SK-N-SH (cell line): ENCODE results near the gene TLR4. TPM values are rescaled to one million over a fixed set of nuclear protein-coding genes. Genes with fewer than 3 reads are reported as not detected.

Experiments
- CTCF ChIA-PET: fragments of 300-600, 350-600 bp; formaldehyde crosslinking; extraction: SDS; loops from one replicate; lab custom pipeline; 2021; lab: Yijun Ruan, JAX
- POLR2A ChIA-PET: fragments of 350-600 bp; sonication (Branson Sonifier 250); formaldehyde crosslinking; extraction: SDS; loops from one replicate; lab custom pipeline; 2020; ENCODE audit warnings: antibody characterized with exemption, inconsistent platforms; lab: Yijun Ruan, JAX
- DNase-seq: peaks from one replicate; pipeline ENCODE4 v3.0.0; 2012
- H2AFZ ChIP-seq: fragments of 200-600 bp; sonication (generic); 2 replicates; pipeline ENCODE4 v1.8.1; 2016; ENCODE audit warnings: antibody characterized with exemption, mild to moderate bottlenecking, low read depth
- H3F3A ChIP-seq: fragments of 200-600 bp; sonication (generic); replicated peaks from 2 replicates; pipeline ENCODE3; 2016; ENCODE audit warnings: antibody characterized with exemption, mild to moderate bottlenecking; ENCODE audit not compliant: insufficient read depth
- H3K27ac ChIP-seq, 2 experiments: fragments of 200-500 bp in 1 of 2; fragments of 200-600 bp in 1 of 2; sonication (Bioruptor generic) in 1 of 2; sonication (generic), shearing (Covaris generic) in 1 of 2; 2 replicates each; pipeline versions ENCODE4 v1.5.1 to v1.6.1; 2014 to 2016; ENCODE audit warnings: low read depth in 2 of 2, inconsistent platforms in 1 of 2, low read length in 1 of 2, mild to moderate bottlenecking in 1 of 2, mixed read lengths in 1 of 2
- H3K27me3 ChIP-seq: fragments of 200-600 bp; sonication (generic), shearing (Covaris generic); 2 replicates; pipeline ENCODE4 v1.6.1; 2016; ENCODE audit warnings: mixed run types; ENCODE audit not compliant: insufficient read depth
- H3K36me3 ChIP-seq, 2 experiments: fragments of 200-500 bp in 1 of 2; fragments of 200-600 bp in 1 of 2; sonication (Bioruptor generic) in 1 of 2; sonication (generic) in 1 of 2; replicated peaks in 1 of 2; 2 replicates each; pipeline versions ENCODE3 to v1.5.1; 2014 to 2016; ENCODE audit warnings: low read length in 1 of 2, mild to moderate bottlenecking in 1 of 2; ENCODE audit not compliant: insufficient read depth in 2 of 2, control insufficient read depth in 1 of 2
- H3K4me1 ChIP-seq, 2 experiments: fragments of 200-500 bp in 1 of 2; fragments of 200-600 bp in 1 of 2; sonication (Bioruptor generic) in 1 of 2; sonication (generic), shearing (Covaris generic) in 1 of 2; 2 replicates each; pipeline versions ENCODE4 v1.5.1 to v1.6.1; 2014 to 2016; ENCODE audit warnings: low read depth in 1 of 2, low read length in 1 of 2, mixed run types in 1 of 2; ENCODE audit not compliant: insufficient read depth in 2 of 2, control insufficient read depth in 1 of 2
- H3K4me2 ChIP-seq: fragments of 200-600 bp; sonication (generic), shearing (Covaris generic); 2 replicates; pipeline ENCODE4 v1.6.1; 2017; ENCODE audit warnings: mixed run types
- H3K4me3 ChIP-seq, 2 experiments: fragments of 200-500 bp in 1 of 2; fragments of 200-600 bp in 1 of 2; sonication (Bioruptor generic) in 1 of 2; sonication (generic), shearing (Covaris generic) in 1 of 2; 2 replicates each; pipeline versions ENCODE4 v1.5.1 to v1.8.1; 2014 to 2016; ENCODE audit warnings: low read depth in 2 of 2, inconsistent platforms in 1 of 2, low read length in 1 of 2, mild to moderate bottlenecking in 1 of 2, mixed read lengths in 1 of 2, moderate library complexity in 1 of 2
- H3K79me2 ChIP-seq: fragments of 200-600 bp; sonication (generic); 2 replicates; pipeline ENCODE4 v1.8.1; 2017; ENCODE audit warnings: mild to moderate bottlenecking; ENCODE audit not compliant: insufficient read depth
- H3K9ac ChIP-seq: fragments of 200-600 bp; sonication (generic); 2 replicates; pipeline ENCODE4 v1.6.1; 2017; ENCODE audit warnings: mixed run types
- H3K9me2 ChIP-seq: fragments of 200-600 bp; sonication (generic); 2 replicates; pipeline ENCODE4 v1.6.1; 2017; ENCODE audit warnings: mixed run types
- H3K9me3 ChIP-seq: fragments of 200-600 bp; sonication (generic); 2 replicates; pipeline ENCODE4 v1.6.1; 2017; ENCODE audit warnings: mixed run types, mild to moderate bottlenecking, moderate library complexity
- H4K20me1 ChIP-seq: fragments of 200-600 bp; sonication (generic); 2 replicates; pipeline ENCODE4 v1.6.1; 2017; ENCODE audit warnings: mild to moderate bottlenecking, mixed run types; ENCODE audit not compliant: insufficient read depth
- EP300 ChIP-seq, 2 experiments: IDR thresholded peaks; 2 replicates each; pipeline versions ENCODE4 v1.4.0 to v1.6.1; 2012; ENCODE audit warnings: borderline replicate concordance in 1 of 2, low read depth in 1 of 2, low read length in 1 of 2
- FOSL2 ChIP-seq: IDR thresholded peaks from 2 replicates; pipeline ENCODE4 v1.4.0; 2012; ENCODE audit warnings: low read depth, mild to moderate bottlenecking, moderate library complexity, borderline replicate concordance
- FOXM1 ChIP-seq: IDR thresholded peaks from 2 replicates; pipeline ENCODE4 v1.4.0; 2012; ENCODE audit warnings: low read depth, mild to moderate bottlenecking
- GATA2 ChIP-seq: sonication (generic); formaldehyde crosslinking; IDR thresholded peaks from 2 replicates; pipeline ENCODE4 v1.5.0; 2020; ENCODE audit warnings: mild to moderate bottlenecking, missing genetic modification reagents
- JUND ChIP-seq: IDR thresholded peaks from 2 replicates; pipeline ENCODE4 v1.4.0; 2012
- MXI1 ChIP-seq: IDR thresholded peaks from 2 replicates; pipeline ENCODE4 v1.6.1; 2012; ENCODE audit warnings: mild to moderate bottlenecking, low read depth, low read length, improper control_type of control experiment
- PBX3 ChIP-seq: IDR thresholded peaks from 2 replicates; pipeline ENCODE4; 2012
- RAD21 ChIP-seq: IDR thresholded peaks from 2 replicates; pipeline ENCODE4 v1.6.1; 2012; ENCODE audit warnings: mild to moderate bottlenecking, low read length
- RCOR1 ChIP-seq: fragments of 150-350 bp; IDR thresholded peaks from 2 replicates; pipeline ENCODE4 v1.6.1; 2017; ENCODE audit warnings: antibody characterized with exemption, low read length
- RFX5 ChIP-seq: IDR thresholded peaks from 2 replicates; pipeline ENCODE4 v1.6.1; 2012; ENCODE audit warnings: mild to moderate bottlenecking, improper control_type of control experiment, low read length
- RXRA ChIP-seq: IDR thresholded peaks from 2 replicates; pipeline ENCODE4 v1.4.0; 2012; ENCODE audit warnings: low read depth, mild to moderate bottlenecking, borderline replicate concordance
- SMC3 ChIP-seq: IDR thresholded peaks from 2 replicates; pipeline ENCODE4 v1.6.1; 2012; ENCODE audit warnings: low read depth, low read length, improper control_type of control experiment
- TAF1 ChIP-seq: IDR thresholded peaks from 2 replicates; pipeline ENCODE4 v1.6.1; 2012; ENCODE audit warnings: low read depth, mild to moderate bottlenecking, low read length, moderate library complexity, borderline replicate concordance
- TEAD4 ChIP-seq: IDR thresholded peaks from 2 replicates; pipeline ENCODE4 v1.4.0; 2012; ENCODE audit warnings: mild to moderate bottlenecking, borderline replicate concordance; ENCODE audit not compliant: insufficient read depth
- USF1 ChIP-seq: IDR thresholded peaks from 2 replicates; pipeline ENCODE4 v1.4.0; 2012; ENCODE audit warnings: low read depth, borderline replicate concordance
- YY1 ChIP-seq: IDR thresholded peaks from 2 replicates; pipeline ENCODE4 v1.4.0; 2012; ENCODE audit warnings: low read depth, mild to moderate bottlenecking
- WGBS: methylation state at CpG from one replicate; pipeline ENCODE4 v1.1.6; 2017; ENCODE audit warnings: low lambda C conversion rate; 5-methylcytosine and 5-hydroxymethylcytosine counted together
- polyA plus RNA-seq, 3 experiments: library from polyadenylated mRNA; depleted of rRNA; stranded (reverse); fragments of >200 nt; gene quantifications; 2 replicates each; pipeline ENCODE4 v1.2.3, GENCODE V29; 2012

The TLR4 gene
- polyA plus RNA-seq, 1 of the 3 experiments (the other 2 are of a cell fraction) = 0.85 TPM

GRCh38 chr9:117745598-117745997 lies 41.4 kb downstream of the TLR4 start:
- H3F3A ChIP-seq = no peaks in the 10 kb centered on the region
- DNase-seq = no peak
- H3K36me3 ChIP-seq = no peaks in the 10 kb centered on the region
- TF ChIP-seq GATA2 (CRISPR knock-in tag) = no peak
- no peak for TF ChIP-seq RAD21
- no peak for TF ChIP-seq JUND
- TF ChIP-seq TEAD4 = no peak
- no peak for TF ChIP-seq RCOR1
- no peak overlapping the region for H3K9ac ChIP-seq
- ChIA-PET CTCF (no interaction called here), POLR2A (no interaction called here)
- H3K27me3 ChIP-seq = no peaks in the 10 kb centered on the region
- H2AFZ ChIP-seq = no peak overlapping the region
- no peaks in the 10 kb centered on the region for H3K79me2 ChIP-seq
- H3K27ac ChIP-seq = no peak overlapping the region
- H3K9me3 ChIP-seq = no peaks in the 10 kb centered on the region
- no peak overlapping the region for H3K4me2 ChIP-seq
- H4K20me1 ChIP-seq = no peaks in the 10 kb centered on the region
- H3K9me2 ChIP-seq = no peaks in the 10 kb centered on the region
- H3K4me1 ChIP-seq = no peaks in the 10 kb centered on the region; a peak in 1 of 4 replicates
- 72% methylated on average over 8 of the region's 8 CpGs for WGBS
- no peak overlapping the region for H3K4me3 ChIP-seq

- Histone ChIP-seq H2AFZ (no peak overlapping the region), H3K27me3 (no peaks in the 10 kb centered on the region), H3K27ac (no peak overlapping the region), H3K4me2 (no peak overlapping the region), H3F3A (no peaks in the 10 kb centered on the region), H3K4me3 (no peak overlapping the region), H3K9me3 (no peaks in the 10 kb centered on the region), H3K9me2 (no peaks in the 10 kb centered on the region), H3K9ac (no peak overlapping the region), H4K20me1 (no peaks in the 10 kb centered on the region), H3K36me3 (no peaks in the 10 kb centered on the region), H3K79me2 (no peaks in the 10 kb centered on the region), H3K4me1 (no peaks in the 10 kb centered on the region; a peak in 1 of 4 replicates)
- DNase-seq = no peak
- CTCF ChIA-PET = no interaction called here
- POLR2A ChIA-PET = no interaction called here
- TF ChIP-seq MXI1 (no peak), EP300 (IDR thresholded peaks at IDR 0.05; ENCODE audit: borderline replicate concordance in 1 of 2, low read depth in 1 of 2, low read length in 1 of 2) (no peak), PBX3 (no peak), JUND (no peak), YY1 (no peak), FOXM1 (no peak), RXRA (no peak), RFX5 (no peak), SMC3 (no peak)
- WGBS = 44% methylated on average over 4 of the region's 4 CpGs
Observed at GRCh38 chr9:117746263-117746662, 42.1 kb downstream of the TLR4 start.

DNA sequence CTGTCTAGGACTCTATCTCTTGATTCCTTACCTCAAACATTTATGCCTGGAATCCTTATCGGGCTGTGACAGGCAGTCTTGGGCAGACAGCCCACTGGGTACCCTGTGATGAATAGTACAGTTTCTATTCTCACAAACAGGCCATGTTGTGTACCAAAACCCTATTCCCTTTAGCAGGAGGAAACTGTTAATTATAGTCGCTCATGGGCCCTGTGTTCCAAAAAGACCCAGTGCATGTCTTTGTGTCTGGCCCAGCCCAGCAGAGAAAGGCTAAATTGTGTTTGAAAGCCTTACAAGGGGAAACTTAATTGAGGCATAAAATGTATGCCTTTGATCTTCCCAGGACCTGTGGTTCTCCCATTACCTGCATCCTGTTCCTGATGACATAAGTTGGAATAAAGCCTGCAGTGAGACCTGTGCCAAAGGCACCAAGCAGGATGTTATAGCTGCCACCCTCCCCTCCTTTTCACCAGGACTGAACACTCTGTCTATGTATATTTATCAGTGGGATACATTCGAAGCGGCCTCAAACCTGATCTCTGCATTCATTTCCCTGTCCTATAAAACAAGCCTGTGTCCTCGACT lies 43.3 kb downstream of the TLR4 start:
- Histone ChIP-seq H3K9me2 (no peaks in the 10 kb centered on the region), H4K20me1 (no peaks in the 10 kb centered on the region), H2AFZ (no peak overlapping the region), H3K9me3 (no peaks in the 10 kb centered on the region), H3K4me3 (no peak overlapping the region), H3K36me3 (no peaks in the 10 kb centered on the region), H3F3A (no peaks in the 10 kb centered on the region), H3K9ac (no peak overlapping the region), H3K27me3 (no peaks in the 10 kb centered on the region), H3K79me2 (no peaks in the 10 kb centered on the region), H3K4me2 (no peak overlapping the region), H3K4me1 (no peaks in the 10 kb centered on the region; a peak in 1 of 4 replicates), H3K27ac (no peak overlapping the region)
- CTCF ChIA-PET = no interaction called here
- WGBS = 43% methylated on average over 5 of the region's 5 CpGs
- POLR2A ChIA-PET = no interaction called here
- DNase-seq = no peak
- TF ChIP-seq FOSL2 = no peak
- TF ChIP-seq SMC3 = no peak
- TF ChIP-seq TAF1 = no peak
- no peak for TF ChIP-seq USF1
- TF ChIP-seq PBX3 = no peak
- no peak for TF ChIP-seq YY1
- no peak for TF ChIP-seq RFX5
